ENCODE data around the gene KLK5. TPM values are rescaled to one million over a fixed set of nuclear protein-coding genes. Genes with fewer than 3 reads are reported as not detected.

The KLK5 gene
- total RNA-seq, 1 donor from 2014 or later, result 3.4 TPM

DNA sequence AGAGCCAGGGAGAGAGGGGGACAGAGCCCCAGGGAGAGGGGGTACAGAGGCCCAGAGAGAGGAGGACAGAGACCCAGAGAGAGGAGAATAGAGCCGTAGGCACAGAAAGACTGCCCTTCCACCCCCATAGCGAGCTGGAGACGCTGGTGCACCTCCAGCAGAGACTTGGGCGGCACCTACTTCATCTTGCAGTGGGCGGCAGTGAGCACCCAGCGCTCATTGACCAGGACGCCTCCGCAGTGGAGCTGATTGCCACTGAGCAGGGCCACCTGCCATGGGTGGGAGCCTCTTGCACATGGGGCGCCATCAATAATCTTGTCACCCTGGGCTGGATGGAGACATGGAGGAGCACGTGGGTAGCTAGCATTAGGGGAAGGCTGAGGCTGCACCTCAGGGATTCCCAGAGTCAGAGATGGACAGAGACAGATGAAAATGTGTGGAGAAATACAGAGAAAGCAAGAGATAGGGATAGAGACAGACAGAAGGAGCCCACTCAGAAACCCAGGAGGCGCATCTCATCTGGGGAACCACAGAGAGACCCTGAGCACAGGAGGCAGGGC, 28.8 kb upstream of the KLK5 start:
- FAIRE-seq (no peak), DNase-seq (ENCODE audit: low read depth) (no peak)
- Histone ChIP-seq H3K4me3 (ENCODE audit: low read depth, low read length) (no peak overlapping the region), H3K36me3 (ENCODE audit: control insufficient read depth, insufficient read depth, low read length) (no peaks in the 10 kb centered on the region), H3K27me3 (ENCODE audit: control insufficient read depth, insufficient read depth, low read length) (peaks cover 8% of the 10 kb centered on the region)
- TF ChIP-seq, protein P1, sequence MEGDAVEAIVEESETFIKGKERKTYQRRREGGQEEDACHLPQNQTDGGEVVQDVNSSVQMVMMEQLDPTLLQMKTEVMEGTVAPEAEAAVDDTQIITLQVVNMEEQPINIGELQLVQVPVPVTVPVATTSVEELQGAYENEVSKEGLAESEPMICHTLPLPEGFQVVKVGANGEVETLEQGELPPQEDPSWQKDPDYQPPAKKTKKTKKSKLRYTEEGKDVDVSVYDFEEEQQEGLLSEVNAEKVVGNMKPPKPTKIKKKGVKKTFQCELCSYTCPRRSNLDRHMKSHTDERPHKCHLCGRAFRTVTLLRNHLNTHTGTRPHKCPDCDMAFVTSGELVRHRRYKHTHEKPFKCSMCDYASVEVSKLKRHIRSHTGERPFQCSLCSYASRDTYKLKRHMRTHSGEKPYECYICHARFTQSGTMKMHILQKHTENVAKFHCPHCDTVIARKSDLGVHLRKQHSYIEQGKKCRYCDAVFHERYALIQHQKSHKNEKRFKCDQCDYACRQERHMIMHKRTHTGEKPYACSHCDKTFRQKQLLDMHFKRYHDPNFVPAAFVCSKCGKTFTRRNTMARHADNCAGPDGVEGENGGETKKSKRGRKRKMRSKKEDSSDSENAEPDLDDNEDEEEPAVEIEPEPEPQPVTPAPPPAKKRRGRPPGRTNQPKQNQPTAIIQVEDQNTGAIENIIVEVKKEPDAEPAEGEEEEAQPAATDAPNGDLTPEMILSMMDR (IDR thresholded peaks at IDR 0.05; ENCODE audit: insufficient read depth, low read length, severe bottlenecking), result no peak

DNA sequence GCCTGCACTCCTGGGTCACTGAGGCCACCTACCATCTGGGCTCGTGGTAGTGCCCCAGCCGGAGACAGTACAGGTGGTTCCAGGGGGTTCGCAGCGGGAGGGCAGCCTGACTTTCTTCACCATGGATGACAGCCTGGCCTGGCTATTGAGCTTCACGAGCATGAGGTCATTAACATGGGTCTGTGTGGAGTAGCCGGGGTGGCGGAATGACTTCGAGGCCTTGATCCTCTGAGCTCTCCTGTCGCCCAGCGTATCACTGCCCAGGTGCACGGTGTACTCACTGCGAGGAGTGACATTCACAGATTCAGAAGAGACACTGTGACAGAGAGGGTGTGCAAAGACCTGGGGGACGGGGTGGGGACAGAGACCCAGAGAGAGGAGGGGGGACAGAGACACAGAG, 27.4 kb upstream of the KLK5 start:
- no peak for DNase-seq (ENCODE audit: low read depth)
- no peak for FAIRE-seq
- Histone ChIP-seq H3K27me3 (ENCODE audit: control insufficient read depth, insufficient read depth, low read length) (peaks cover 8% of the 10 kb centered on the region), H3K4me3 (ENCODE audit: low read depth, low read length) (no peak overlapping the region), H3K36me3 (ENCODE audit: control insufficient read depth, insufficient read depth, low read length) (no peaks in the 10 kb centered on the region)
- TF ChIP-seq, protein P1 (IDR thresholded peaks at IDR 0.05; ENCODE audit: insufficient read depth, low read length, severe bottlenecking), result no peak

DNA sequence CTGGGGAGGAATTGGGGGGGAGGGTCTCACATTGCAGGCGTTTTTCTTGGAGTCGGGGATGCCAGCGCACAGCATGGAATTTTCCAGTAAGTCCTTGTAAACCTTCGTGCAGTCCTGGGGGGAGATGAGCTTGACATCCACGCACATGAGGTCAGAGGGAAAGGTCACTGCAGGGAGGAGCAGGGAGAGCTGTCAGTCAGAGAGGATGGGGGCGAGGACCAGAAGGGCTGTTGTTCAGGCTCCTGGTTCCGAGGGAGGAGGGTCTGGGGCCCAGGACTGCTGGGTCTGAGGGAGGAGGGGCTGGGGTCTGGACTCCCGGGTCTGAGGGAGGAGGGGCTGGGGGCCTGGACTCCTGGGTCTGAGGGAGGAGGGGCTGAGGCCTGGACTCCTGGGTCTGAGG, 26.9 kb upstream of the KLK5 start:
- Histone ChIP-seq H3K36me3 (ENCODE audit: control insufficient read depth, insufficient read depth, low read length) (no peaks in the 10 kb centered on the region), H3K27me3 (ENCODE audit: control insufficient read depth, insufficient read depth, low read length) (peaks cover 8% of the 10 kb centered on the region), H3K4me3 (ENCODE audit: low read depth, low read length) (no peak overlapping the region)
- DNase-seq (ENCODE audit: low read depth) (no peak), FAIRE-seq (no peak)
- TF ChIP-seq, protein P1 (IDR thresholded peaks at IDR 0.05; ENCODE audit: insufficient read depth, low read length, severe bottlenecking), result no peak

DNA sequence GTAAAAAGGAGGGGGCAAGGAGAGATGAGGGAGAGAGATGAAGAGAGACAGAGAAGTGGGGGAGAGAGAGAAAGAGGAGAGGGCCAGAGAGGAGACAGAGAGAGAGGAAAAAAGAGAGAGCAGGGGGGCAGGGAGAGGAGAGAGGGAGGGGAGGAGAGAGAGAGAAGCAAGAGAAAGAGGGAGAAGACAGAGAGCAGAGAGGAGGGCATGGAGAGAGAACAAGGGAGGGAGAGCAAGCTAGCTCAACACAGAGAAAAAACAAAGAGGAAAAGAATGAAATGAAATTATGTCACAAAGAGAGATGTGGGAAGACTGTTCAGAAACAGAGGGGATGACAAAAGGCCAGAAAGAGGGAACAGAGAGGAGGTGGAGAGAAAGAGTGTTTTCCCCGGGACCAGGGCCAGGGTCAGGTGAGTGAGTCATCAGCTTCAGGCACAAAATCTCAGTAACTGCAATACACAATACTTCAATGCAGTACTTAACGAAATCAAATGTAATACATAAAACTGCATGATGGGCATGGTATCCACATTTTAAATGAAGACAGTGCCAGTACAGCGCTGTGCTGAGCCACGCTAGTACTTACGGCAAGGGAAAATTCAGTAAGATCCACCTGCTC, 26.0 kb upstream of the KLK5 start:
- no peaks in the 10 kb centered on the region for H3K36me3 ChIP-seq (ENCODE audit: control insufficient read depth, insufficient read depth, low read length)
- peaks cover 6% of the 10 kb centered on the region for H3K27me3 ChIP-seq (ENCODE audit: control insufficient read depth, insufficient read depth, low read length)
- peak; percentile 27 for DNase-seq (ENCODE audit: low read depth)
- no peak for FAIRE-seq
- no peak overlapping the region for H3K4me3 ChIP-seq (ENCODE audit: low read depth, low read length)
- TF ChIP-seq, protein P1 (IDR thresholded peaks at IDR 0.05; ENCODE audit: insufficient read depth, low read length, severe bottlenecking), result no peak

GRCh38 chr19:50977626-50978025, 24.8 kb upstream of the KLK5 start:
- FAIRE-seq (no peak), DNase-seq (ENCODE audit: low read depth) (no peak)
- TF ChIP-seq, protein P1 (IDR thresholded peaks at IDR 0.05; ENCODE audit: insufficient read depth, low read length, severe bottlenecking), result no peak
- no peak overlapping the region for H3K4me3 ChIP-seq (ENCODE audit: low read depth, low read length)
- no peaks in the 10 kb centered on the region for H3K36me3 ChIP-seq (ENCODE audit: control insufficient read depth, insufficient read depth, low read length)
- peaks cover 4% of the 10 kb centered on the region for H3K27me3 ChIP-seq (ENCODE audit: control insufficient read depth, insufficient read depth, low read length)

GRCh38 chr19:50975766-50976165, 22.9 kb upstream of the KLK5 start:
- peak; percentile 53 for DNase-seq (ENCODE audit: low read depth)
- TF ChIP-seq, protein P1 (IDR thresholded peaks at IDR 0.05; ENCODE audit: insufficient read depth, low read length, severe bottlenecking), result no peak
- Histone ChIP-seq H3K36me3 (ENCODE audit: control insufficient read depth, insufficient read depth, low read length) (no peaks in the 10 kb centered on the region), H3K4me3 (ENCODE audit: low read depth, low read length) (no peak overlapping the region), H3K27me3 (ENCODE audit: control insufficient read depth, insufficient read depth, low read length) (no peaks in the 10 kb centered on the region)
- FAIRE-seq, result peak; percentile 97

Data from bronchial epithelial cell (primary cell).